HG03378 (cell line): ENCODE measurements around the gene PHTF2.

ENCODE experiments used
- ATAC-seq: cut with Tn5 transposase; IDR thresholded peaks from one replicate; pipeline ENCODE4 v1.9.1; 2021; ENCODE audit warnings: mild to moderate bottlenecking, moderate library complexity; ENCODE audit not compliant: unreplicated experiment

The PHTF2 gene

DNA sequence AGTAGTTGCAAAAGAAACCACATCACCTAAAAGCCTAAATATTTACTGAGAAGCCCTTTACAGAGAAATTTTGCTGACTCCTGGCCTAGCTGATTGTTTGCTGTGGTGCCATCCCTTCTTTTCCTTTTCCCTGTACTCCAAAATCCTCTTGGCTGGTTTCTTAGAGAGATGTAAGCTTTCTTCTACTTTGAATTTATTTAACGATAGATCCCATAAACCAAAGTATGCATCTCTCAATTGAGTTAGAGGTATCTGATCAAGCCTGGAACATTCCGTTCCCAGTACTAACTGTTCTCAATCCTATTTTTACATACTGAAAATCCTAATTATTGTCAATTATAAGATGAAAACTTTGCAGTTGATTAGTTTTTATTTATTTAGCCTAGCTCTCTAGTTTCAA is 6.6 kb upstream of the PHTF2 start:
- ATAC-seq, result no peak

DNA sequence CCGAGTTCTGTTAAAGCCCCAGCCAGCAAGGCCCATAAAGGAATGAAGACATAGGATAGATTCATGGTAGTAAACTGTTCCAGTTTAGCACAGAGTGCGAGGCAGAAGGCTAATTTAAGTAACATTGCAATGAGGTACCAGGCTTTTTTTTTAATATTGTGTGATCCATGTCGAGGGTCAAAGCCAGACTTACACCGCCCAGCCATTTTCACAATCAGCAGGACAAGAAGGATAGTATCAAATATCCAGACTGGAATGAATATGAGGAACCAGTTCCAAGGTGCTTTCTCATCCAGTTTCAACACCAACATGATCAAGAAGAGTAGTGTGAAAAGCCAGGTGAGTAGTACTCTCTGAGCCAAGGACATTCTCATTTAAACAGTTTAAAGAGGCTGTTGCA is 4.6 kb upstream of the PHTF2 start:
- ATAC-seq, result no peak

DNA sequence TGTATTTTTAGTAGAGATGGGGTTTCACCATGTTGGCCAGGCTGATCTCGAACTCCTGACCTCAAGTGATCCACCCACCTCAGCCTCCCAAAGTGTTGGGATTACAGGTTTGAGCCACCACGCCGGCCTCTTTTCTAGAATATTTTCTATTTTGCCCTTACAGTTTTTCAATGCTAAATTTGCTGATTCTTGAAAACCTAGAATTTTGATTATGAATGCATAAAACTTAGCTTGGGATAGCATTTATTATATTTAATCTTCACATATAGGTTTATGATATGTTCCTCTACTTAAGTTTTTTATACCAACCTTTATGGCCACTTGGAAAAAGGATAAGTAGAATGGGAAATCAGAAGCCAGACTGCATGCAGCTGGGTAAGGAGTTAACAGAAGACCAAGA is 2.5 kb upstream of the PHTF2 start:
- no peak for ATAC-seq

DNA sequence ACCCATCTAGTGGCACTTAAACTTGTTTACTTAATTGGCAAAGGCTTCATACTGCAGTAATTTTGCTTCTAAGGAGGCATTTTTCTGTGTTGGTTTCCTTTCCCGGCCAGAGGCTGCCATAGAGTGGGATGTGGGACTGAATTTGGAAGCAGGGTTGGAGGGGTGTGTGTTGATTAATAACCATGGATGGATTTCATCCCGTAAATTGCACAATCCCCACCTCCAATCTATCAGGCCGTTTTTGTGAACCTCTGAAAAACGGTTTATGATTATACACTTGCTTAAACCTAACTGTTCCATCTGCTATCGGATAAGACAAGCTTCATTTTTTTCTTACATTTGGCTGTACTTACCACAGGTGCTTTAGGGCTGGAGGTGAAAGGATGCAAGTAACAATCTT is 1.6 kb upstream of the PHTF2 start:
- ATAC-seq, result no peak

DNA sequence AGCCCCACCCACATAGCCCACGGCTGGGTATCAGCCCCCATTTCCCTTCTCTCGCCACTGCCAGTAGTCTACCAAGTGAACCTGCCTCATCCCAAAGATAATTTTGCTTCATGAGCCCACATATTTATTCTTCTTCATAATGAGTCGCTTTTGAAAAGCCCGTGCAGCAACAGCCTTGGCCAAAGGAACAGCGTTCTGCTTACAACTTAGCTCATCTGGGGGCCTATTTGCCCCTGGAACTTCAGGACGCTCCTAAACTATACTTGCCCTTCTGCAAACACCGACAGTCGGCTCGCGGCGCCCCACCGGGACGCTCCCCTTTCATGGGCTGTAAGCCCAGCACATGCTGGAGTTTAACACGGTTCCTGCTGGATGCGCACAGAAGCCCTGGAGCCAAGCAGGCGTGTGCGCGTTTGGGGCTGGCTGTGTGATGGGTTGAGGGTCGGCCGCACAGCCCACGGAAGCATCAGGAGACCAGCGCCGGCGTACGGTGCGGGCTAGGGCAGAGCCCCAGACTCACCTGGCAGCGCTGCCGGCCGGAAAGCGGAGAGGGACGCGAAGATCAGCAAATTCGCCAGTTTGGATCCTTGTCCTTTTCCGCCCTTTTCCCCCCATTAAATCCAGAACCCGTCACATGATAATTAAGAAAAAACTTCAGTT is 709 bp upstream of the PHTF2 start:
- ATAC-seq, result peak; percentile 16

DNA sequence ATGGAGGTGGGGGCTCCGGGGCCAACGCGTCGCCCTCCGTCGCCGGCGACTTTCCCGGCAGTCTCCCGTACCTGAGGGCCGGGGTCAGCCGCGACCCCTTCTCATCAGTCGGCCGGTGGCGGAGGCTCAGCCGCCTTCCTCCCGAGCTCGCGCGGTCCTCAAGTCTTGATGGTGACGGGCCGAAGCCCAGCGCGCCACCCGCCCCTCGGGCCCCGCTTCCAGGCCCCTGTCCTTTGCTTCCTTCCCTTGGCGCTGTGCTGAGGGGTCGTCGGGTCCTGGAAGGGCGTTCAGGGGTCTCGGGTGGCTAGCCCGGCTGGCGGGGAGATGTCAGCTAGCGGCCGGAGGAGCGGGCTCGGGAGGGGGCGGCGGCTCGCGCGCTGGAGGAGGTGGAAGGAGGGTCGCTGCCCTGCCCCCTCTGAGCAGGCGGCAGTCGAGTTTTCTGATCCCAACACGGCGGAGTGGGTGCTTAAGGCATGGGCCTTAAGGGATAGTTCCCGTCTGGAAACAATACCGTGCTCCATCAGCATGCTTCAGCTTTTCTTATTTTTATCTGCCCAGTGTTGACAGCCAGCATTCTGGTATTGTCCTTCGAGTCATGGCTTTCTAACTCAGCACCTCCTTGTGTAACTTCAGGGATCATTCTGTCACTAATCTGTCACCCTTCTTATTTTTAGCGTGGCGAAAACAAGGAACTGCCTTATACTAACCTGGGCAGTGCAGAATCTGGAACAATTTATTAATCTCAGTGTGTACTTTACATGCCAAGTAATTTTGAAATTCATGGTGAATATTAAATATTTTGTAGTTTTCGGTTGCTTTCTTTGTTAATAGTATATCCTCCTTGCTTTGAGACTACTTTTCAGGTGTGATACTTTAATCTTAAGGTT is 748 bp downstream of the PHTF2 start:
- ATAC-seq, result no peak

DNA sequence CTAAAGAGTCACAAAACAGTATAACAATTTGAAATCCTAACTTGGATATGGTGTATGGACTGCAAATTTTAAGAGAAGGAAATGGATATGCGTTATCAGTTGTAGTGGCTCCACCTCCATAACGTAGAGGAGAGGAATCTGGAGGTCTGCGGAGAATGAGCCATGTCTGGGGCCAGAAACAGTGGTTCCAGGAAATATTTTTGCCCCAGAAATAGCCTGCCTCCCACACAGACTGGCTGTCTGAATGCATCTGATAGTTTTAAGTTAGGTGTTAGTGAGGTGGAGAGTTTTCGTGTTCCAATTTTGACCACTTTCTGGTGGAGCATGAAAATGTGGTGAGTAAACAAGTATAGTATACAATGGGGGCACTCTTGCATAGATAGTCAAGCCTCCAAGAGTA is 1.6 kb downstream of the PHTF2 start:
- peak; percentile 24 for ATAC-seq

DNA sequence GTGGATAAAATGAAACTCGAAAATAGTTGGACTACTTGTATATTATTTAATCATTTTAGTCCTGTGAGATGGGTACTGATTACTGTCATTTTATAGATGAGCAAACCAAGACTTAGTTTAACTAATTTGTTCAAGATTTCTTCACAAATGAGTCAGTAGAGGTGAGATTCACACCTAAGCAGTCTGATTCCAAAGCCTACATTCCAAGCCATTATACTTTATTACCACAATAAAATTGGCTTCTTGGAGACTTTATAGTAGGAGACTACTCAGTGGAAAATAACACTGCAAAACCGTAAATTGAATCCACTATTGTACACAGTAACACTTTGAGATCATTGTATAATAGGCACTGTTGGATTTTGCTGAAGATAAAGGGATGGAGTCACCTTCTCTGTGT is 2.2 kb downstream of the PHTF2 start:
- no peak for ATAC-seq

DNA sequence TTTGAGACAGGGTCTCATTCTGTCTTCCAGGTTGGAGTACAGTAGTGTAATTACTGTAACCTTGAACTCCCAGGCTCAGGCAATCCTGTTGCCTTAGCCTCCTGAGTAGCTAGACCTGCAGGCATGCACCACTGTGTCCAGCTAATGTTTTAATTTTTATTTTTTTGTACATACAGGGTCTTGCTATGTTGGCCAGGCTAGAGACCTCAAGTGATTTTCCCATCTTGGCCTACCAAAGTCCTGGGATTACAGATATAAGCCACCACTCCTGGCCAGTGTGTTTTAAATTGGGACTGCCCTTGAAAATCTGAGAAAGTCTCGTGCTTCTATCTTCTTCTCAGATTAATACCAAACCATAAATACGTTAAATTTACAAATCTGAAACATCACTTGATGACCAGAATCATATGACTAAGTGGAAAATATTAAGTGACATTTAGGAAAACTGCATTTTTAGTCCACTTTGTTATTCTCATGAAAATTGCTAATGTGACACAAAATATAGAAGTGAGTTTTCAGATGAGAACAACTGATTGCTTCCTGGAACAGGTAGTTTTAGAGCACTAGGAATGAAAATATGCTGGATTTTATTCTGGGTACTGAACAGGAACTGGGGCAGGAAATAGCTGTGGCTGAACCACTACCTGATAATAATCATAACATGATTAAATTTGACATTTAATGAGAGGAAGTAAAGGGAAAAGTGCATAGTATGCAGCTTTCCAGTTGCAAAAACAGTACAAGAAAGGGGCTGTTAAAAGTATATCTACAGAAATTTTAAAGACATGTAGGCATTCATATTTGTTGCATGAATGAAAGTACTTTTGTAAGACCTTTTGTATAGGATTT is 4.2 kb downstream of the PHTF2 start:
- ATAC-seq, result no peak

DNA sequence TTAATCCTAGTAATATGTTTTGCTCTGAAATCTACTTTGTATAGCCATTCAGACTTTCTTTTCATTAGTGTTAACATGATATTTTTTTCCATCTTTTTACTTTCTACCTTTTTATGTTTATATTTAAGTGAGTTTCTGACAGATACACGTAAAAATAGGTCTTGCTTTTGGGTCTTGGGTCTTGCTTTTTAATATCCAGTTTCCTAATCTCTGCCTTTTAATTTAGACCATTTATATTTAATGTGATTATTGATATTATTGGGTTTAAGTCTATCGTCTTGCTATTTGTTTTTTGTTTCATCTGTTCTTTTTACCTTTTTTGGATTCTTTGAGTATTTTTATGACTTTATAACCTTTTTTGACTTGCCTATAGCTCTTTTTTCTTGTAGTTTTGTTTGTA is 7.9 kb downstream of the PHTF2 start:
- no peak for ATAC-seq

DNA sequence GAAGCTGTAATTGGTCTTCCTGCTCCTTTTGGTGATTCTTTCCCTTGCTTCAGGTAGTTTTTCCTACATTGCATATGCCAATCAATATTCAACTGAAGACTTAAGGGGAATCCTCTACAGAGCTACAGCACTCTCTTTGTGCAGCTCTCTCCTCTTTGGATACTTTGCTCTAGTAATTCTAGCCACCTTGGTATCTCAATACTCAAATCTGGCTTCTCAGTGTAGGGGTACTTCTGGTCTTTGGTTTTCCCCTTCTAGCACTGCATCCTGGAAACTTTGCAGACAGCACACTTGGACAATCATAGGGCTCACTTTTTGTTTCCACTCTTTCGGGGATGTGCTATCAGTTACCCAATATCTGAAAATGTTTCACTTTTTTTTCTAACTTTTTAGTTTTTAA is 9.9 kb downstream of the PHTF2 start:
- ATAC-seq, result no peak

DNA sequence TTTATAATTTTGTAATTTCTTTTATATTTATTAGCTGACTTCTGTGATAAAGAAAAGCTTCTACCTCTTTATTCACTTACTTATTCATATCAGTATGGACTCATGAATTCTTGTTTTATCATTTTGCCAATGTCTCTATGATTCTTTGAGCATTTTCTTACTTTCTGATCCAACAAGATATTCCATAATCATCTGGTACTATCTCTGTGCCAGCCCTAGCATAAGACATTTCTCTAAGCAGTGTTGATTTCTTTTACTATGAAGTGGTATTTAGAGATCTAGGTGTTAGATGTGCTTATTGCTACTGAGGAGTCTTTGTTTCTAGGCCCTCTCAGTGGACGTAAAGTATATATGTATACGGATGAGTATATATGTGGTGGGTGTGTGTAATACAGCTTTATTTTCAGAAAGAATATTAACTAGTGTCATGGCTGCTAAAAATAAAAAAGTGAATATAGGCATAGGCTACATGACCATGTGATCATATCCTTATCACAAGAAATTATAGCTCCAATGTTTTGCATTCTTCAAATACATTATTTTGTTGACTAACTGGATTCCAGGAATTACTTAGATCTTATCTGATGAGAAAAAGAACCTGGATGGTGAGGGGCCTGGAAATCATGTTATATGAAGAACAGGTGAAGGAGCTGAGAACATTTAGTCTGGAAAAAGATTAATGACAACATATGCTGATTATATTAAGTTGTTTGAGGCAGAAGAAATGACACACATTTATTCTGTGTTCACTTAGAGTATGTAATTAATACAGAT is 13.1 kb downstream of the PHTF2 start:
- no peak for ATAC-seq

DNA sequence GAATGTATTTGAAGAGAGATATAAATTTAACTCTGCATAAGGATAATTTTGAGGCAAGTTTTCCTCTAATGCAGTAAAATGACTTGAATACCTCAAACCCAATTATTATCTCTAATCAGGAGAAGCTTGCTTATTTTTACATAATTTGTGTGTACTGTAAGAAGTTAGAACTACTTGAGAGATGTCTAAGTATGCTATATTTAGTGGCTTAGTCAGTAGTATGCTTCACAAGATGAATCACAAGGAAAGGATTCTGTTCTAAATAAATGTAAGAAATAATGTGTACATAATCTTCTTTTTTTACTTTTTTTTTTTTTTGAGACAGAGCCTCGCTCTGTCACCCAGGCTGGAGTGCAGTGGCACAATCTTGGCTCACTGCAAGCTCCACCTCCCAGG is 13.7 kb downstream of the PHTF2 start:
- no peak for ATAC-seq

DNA sequence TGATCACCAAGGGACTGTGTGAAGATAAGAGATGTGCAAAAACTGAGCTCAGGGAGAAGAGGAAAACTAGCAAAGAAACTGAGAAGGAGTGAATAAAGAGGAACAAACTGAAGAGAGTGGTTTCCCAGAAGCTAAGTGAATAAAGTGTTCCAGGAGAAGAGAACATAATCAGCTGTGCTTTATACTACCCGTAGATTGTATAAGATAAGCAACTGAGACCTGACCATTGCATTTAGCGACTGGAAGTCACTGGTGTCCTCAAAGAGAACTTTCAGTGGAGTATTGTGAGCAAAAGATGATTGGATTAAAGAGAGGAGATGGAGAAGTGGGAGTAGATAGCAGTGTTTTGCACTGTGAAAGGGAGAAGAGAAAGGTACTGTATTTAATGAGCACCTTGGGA is 14.6 kb downstream of the PHTF2 start:
- no peak for ATAC-seq

DNA sequence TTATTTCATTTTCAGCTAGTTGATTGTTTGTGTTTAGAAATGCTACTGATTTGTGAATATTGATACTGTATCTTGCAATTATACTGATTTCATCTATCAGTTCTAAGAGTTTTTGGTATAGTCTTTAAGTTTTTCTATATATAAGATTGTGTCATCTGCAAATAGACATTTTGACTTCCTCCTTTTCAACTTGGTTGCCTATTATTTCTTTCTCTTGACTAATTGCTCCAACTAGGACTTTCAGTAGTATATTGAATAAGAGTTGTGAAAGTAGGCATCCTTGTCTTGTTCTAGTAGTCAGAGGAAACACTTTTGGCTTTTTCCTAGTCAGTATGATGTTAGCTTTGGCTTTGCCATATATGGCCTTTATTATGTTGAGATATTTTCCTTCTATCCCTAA is 20.4 kb downstream of the PHTF2 start:
- no peak for ATAC-seq

DNA sequence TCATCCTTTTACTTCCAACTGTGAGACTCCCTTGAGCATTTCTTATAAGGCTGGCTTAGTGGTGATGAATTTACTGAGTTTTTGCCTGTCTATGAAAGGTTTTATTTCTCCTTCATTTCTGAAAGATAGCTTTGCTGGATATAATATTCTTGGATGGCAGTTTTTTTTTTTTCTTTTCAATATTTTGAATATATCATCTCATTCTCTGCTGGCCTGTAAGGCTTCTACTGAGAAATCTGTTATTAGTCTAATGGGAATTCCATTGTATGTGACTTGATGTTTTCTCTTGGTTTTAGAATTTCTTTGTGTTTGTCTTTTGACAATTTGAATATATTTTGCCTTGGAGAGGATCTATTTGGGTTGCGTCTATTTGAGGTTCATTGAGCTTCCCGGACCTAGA is 22.4 kb downstream of the PHTF2 start:
- no peak for ATAC-seq

DNA sequence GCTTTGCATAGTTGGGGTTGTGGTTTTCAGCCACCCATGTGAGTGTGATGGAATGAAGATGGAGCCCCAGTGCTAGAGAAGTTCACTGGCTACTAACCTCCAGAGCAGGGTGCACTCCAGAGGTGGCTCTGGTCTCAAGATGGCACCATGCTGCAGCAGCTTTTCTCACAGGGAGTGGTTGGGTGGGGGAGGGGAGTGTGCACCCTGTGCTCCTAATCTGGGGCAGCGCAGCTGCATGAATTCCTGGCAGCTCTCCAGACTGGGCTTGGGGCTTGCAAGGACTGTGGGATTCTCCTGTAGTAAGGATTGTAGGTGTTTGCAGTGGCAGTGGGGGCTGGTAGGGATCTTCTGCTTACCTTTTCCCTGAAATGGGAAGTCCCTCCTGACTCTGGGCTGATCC is 23.7 kb downstream of the PHTF2 start:
- ATAC-seq, result no peak

DNA sequence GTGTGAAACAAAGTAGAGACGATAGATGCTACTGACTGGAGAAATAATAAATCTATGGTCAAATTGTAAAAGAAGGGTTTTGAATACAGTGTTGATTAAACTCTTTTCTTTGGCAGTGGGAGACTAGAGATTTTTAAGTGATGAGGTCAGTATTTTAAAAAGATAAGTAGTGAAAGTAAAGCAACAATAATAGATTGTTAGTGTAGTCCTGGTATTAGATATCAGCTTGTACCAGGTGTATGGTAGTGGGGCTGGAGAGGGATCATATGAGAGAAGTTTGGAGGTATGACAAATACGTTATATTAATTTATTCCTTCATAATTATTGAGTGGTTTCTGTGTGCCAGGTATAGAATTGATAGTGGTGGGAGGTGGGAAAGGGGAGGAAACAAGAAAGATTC is 25.2 kb downstream of the PHTF2 start:
- ATAC-seq, result peak; percentile 33

DNA sequence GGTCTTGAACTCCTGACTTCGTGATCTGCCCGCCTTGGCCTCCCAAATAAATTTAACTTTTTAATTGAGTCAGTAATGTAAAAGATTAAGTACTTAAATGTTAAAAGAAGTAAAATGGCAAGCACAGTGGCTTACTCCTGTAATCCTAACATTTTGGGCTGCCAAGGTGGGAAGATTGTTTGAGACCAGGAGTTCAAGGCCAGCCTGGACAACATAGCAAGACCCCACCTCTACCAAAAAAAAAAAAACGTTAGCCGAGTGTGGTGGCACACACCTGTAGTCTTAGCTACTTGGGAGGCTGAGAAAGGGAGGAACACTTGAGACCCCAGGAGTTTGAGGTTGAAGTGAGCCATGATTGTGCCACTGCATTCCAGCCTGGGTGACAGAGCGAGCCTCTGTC is 26.1 kb downstream of the PHTF2 start:
- ATAC-seq, result no peak

DNA sequence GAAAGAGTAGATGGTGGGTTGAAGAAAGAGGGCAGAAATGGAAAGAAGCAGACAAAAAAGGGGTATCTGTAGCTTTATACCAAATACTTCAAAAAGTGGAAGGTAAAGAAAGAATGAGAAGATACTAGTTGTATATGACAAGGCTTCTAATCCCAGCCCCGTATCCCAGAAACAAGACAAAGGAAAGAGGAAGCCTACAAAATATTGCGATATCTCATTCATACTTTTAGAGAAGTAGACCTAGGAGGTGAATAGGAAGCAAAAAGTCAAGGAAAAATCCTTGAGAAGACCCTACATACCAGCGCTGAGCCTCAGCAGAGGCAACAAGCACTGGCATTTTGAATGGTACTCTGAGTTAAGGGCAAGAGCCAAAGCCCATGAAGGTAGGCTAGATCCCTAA is 26.6 kb downstream of the PHTF2 start:
- no peak for ATAC-seq

DNA sequence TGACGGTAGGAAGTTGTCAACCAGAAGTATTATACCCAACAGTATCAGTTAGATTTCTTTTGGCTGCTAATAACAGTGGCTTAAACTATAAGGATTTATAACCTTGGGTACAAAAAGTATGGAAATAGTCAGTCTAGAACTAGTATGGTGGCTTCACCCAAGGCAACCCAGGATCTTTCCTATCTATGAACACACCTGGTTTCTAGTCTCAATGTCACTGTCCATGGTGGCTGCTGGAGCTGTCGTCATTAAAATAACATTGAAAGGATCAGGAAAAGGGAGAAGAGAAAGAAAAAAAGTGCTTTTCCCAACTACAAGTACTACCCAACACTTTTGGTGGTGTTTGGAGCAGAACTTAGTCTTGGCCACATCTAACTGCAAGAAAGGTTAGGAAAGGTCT is 27.7 kb downstream of the PHTF2 start:
- ATAC-seq, result no peak
